Ishikawa (cell line): ENCODE measurements around the gene FMOD.

Experiments
- CEBPB ChIP-seq: IDR thresholded peaks from 2 replicates; pipeline ENCODE4 v1.6.1; 2012
- CREB1 ChIP-seq: IDR thresholded peaks from 2 replicates; pipeline ENCODE4 v1.6.1; 2012; ENCODE audit warnings: low read depth
- EGR1 ChIP-seq: IDR thresholded peaks from 2 replicates; pipeline ENCODE4 v1.6.1; 2012
- EP300 ChIP-seq: IDR thresholded peaks from 2 replicates; pipeline ENCODE4 v1.6.1; 2012; ENCODE audit warnings: borderline replicate concordance
- FOXM1 ChIP-seq: IDR thresholded peaks from 2 replicates; pipeline ENCODE4 v1.6.1; 2012; ENCODE audit warnings: low read depth, borderline replicate concordance
- MAX ChIP-seq: IDR thresholded peaks from 2 replicates; pipeline ENCODE4 v1.6.1; 2012
- NFIC ChIP-seq: IDR thresholded peaks from 2 replicates; pipeline ENCODE4 v1.6.1; 2012
- RAD21 ChIP-seq: IDR thresholded peaks from 2 replicates; pipeline ENCODE4 v1.6.1; 2012; ENCODE audit warnings: low read depth
- REST ChIP-seq: IDR thresholded peaks from 2 replicates; pipeline ENCODE4 v1.6.1; 2012; ENCODE audit warnings: low read depth, mild to moderate bottlenecking
- TAF1 ChIP-seq: IDR thresholded peaks from 2 replicates; pipeline ENCODE4 v1.6.1; 2012; ENCODE audit warnings: low read depth, mild to moderate bottlenecking
- TCF12 ChIP-seq: IDR thresholded peaks from 2 replicates; pipeline ENCODE4 v1.6.1; 2012; ENCODE audit warnings: low read depth
- TEAD4 ChIP-seq: IDR thresholded peaks from 2 replicates; pipeline ENCODE4 v1.6.1; 2012
- USF1 ChIP-seq: IDR thresholded peaks from 2 replicates; pipeline ENCODE4 v1.6.1; 2012
- YY1 ChIP-seq: IDR thresholded peaks from 2 replicates; pipeline ENCODE4 v1.6.1; 2012; ENCODE audit warnings: low read depth
- ZBTB7A ChIP-seq: IDR thresholded peaks from 2 replicates; pipeline ENCODE4 v1.6.1; 2012; ENCODE audit warnings: low read depth

FMOD gene

DNA sequence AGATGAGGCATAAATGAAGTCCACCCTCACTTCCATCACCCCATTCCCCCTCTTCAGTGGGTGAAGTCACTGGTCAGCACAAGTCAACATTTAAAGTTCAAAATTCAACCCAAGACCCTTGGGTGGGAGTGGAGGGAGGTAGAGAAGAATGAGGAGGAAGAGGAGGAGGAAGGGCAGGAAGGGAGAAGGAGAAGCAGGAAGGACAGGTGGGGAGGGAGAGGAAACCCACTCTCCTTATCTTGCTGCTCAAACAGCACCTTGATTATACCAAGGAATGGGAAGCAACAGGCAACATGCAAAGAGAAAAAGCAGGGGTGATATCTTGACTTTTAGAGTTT lies 49.6 kb downstream of the FMOD start:
- TF ChIP-seq YY1 = no peak
- TF ChIP-seq TCF12 = no peak
- no peak for TF ChIP-seq CEBPB
- TF ChIP-seq RAD21 = no peak
- no peak for TF ChIP-seq ZBTB7A
- TF ChIP-seq TEAD4 = no peak
- TF ChIP-seq NFIC = no peak
- TF ChIP-seq FOXM1 = no peak
- no peak for TF ChIP-seq EP300
- no peak for TF ChIP-seq REST
- TF ChIP-seq CREB1 = no peak
- no peak for TF ChIP-seq EGR1
- TF ChIP-seq MAX = no peak
- no peak for TF ChIP-seq USF1
- TF ChIP-seq TAF1 = no peak

GRCh38 chr1:203300441-203301330 lies 50.2 kb downstream of the FMOD start:
- TF ChIP-seq EGR1 = no peak
- no peak for TF ChIP-seq EP300
- TF ChIP-seq TCF12 = no peak
- TF ChIP-seq ZBTB7A = no peak
- no peak for TF ChIP-seq NFIC
- TF ChIP-seq MAX = no peak
- no peak for TF ChIP-seq REST
- no peak for TF ChIP-seq TAF1
- no peak for TF ChIP-seq CEBPB
- TF ChIP-seq TEAD4 = no peak
- TF ChIP-seq RAD21 = no peak
- no peak for TF ChIP-seq CREB1
- TF ChIP-seq YY1 = no peak
- TF ChIP-seq USF1 = no peak
- no peak for TF ChIP-seq FOXM1

DNA sequence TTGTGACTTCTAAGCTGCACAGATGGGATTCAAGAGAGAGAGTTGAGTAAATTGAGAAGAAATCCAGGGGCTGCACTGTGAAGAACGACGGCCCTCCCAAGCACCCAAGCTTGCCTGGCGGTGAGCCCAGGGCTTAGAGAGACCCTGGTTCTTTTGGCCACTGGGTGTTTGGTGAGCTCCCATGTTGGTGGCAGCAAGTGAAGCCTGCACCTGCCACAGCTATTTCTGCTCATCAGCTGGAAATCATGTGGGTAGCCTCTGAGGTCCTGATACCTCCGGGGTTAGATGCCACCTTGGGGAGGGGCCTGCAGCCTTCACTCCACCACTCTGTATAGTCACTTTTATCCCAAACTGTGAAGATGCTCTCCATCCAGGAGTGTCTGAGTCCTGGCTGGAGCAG lies 51.8 kb downstream of the FMOD start:
- no peak for TF ChIP-seq CREB1
- no peak for TF ChIP-seq RAD21
- no peak for TF ChIP-seq EP300
- TF ChIP-seq FOXM1 = no peak
- TF ChIP-seq NFIC = no peak
- no peak for TF ChIP-seq CEBPB
- no peak for TF ChIP-seq REST
- no peak for TF ChIP-seq EGR1

GRCh38 chr1:203296460-203297073 lies 54.4 kb downstream of the FMOD start:
- TF ChIP-seq REST (no peak), EP300 (no peak), EGR1 (no peak), CREB1 (no peak), FOXM1 (no peak), CEBPB (no peak), RAD21 (no peak), TAF1 (no peak), ZBTB7A (no peak), USF1 (no peak), TEAD4 (no peak), NFIC (no peak), MAX (no peak), TCF12 (no peak), YY1 (no peak)
